Lung microvascular endothelial cell (primary cell): ENCODE results near the gene TTC16. TPM values are rescaled to one million over a fixed set of nuclear protein-coding genes. Genes with fewer than 3 reads are reported as not detected.

Source experiments
- DNase-seq, 2 donors: peaks; one replicate each; pipeline versions ENCODE4 v3.0.0 to v3.0.0-alpha.2; 2010; ENCODE audit warnings: low read depth in 2 of 2
- total RNA-seq: library from RNA; depleted of rRNA; stranded (reverse); fragments of >200 nt; gene quantifications from 2 replicates; pipeline ENCODE4 v1.2.1, GENCODE V29; 2014

The TTC16 gene, protein sequence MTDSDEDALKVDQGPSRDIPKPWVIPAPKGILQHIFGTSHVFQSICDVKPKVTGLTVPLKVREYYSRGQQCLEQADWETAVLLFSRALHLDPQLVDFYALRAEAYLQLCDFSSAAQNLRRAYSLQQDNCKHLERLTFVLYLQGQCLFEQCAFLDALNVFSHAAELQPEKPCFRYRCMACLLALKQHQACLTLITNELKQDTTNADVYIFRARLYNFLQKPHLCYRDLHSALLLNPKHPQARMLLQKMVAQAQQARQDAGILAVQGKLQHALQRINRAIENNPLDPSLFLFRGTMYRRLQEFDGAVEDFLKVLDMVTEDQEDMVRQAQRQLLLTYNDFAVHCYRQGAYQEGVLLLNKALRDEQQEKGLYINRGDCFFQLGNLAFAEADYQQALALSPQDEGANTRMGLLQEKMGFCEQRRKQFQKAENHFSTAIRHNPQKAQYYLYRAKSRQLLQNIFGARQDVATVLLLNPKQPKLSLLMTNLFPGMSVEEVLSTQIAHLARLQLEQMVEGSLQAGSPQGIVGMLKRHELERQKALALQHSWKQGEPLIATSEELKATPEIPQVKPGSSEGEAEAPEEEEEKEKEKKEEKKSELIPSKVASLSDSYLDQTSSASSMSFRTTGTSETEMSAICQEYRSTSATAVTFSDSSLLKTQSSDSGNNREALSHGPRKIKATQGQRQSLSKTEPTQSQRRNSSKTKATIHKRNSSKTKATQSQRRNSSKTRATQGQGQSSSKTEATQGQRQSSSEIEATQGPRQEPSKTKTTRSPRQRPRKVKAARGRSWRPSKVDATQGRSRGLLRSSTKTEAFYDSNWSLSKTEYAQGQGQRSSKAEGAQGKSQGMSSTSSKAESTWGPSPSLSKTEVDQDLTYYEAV
- not detected in 2 replicates for total RNA-seq

DNA sequence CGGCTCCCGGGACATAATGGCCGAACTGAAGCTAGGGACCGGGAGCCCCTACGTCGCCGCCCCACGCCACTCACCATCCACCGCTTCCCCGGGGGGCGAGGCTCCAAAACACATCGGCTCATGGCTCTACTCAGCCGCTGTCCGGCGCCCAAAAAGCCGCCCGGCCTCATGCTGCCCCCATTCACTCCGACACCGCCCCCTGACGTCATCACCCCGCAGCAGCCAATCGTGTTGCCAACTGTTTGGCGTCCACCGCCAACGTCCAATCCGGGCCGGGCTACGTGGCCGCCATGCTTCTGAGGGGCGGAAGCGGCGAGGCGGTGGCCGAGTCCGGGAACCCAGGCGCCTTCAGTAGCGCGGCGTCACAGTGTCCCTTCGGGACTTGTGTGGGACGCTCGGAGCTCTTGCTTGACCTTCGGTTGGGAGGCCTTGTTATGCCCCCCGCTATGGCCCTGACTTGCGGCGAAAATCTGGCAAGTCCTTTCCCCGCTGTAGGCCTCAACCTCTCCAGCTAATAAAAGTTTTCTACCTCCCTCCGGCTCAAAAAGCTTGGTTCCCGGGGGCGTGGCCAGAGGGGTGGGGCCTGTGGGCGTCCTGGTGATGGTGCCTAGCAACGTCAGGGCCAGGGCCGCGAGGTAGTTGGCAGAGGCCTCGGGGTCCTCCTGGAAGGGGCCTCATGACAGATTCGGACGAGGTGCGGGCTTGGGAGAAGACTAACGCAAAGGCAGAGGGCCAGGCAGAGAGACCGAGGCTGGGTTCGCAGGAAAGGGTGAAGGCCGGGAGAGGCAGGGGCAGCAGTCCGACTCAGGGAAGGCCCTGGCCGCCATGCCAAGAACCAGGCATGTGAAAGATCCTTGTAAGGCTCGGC, at the start of gene TTC16, which contains the start of gene PTRH1:
Gene TTC16 (plus strand): TSS at position 610 of the 868 bp plus-strand sequence. CDS start 67 bp downstream, at position 677.
Gene PTRH1 (minus strand): TSS at position 194 of the 868 bp plus-strand sequence. CDS start 24 bp downstream, at position 170.
- DNase-seq = peak; percentile 96 to 97

DNA sequence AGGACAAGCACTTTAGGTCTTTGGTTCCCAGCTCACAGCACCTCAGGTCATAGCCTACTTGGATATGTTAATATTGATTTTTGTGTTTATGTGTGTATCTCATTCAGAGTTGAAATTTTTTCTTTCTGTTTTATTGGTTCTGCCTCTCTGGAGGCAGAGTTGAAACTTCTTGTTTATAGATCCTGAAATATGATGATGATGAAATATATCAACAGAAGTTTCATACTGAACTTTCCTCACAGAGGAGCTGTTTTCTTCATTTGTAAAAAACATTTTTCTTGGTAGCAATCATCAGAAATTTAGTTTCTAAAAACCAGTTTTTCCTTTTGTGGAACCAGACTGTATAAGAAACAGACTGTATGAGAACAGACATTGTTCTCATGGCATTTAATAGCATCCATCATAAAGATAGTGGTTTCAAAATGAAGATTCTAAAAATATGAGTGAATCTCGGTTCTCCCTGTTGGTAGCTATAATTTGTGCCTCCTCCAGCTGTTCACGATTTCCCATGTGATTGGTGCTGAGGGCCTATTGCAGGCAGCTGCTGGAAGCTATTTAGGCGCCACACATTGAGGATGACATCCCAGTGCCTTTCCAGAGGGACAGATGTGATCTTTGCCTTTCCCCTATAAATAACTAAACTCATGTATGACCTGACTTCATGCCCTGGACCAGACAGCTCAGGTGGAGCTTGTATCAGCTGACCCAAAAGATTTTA, 48.6 kb upstream of the TTC16 start:
- DNase-seq = no peak

DNA sequence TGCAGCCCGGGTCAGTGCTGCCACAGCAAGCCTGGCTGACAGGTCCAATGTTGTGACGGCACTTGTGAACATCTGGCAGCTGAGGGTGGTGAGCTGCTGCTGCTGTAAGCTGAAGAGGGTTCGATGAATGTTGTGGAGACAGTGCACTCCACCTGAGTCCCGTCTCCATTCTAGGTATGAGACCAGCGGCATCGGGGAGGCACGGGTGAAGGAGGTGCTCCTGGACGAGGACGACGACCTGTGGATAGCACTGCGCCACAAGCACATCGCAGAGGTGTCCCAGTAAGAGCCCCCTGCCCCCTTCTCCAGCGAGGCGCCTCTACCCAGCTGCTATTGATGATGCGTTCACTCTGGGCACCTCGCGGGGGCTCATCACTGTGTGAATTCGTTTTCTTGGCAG, 48.0 kb upstream of the TTC16 start:
- DNase-seq = no peak

- no peak for DNase-seq
Measured at GRCh38 chr9:127673234-127673633, 42.6 kb upstream of the TTC16 start.

GRCh38 chr9:127676638-127677037, 39.2 kb upstream of the TTC16 start:
- DNase-seq = no peak

DNA sequence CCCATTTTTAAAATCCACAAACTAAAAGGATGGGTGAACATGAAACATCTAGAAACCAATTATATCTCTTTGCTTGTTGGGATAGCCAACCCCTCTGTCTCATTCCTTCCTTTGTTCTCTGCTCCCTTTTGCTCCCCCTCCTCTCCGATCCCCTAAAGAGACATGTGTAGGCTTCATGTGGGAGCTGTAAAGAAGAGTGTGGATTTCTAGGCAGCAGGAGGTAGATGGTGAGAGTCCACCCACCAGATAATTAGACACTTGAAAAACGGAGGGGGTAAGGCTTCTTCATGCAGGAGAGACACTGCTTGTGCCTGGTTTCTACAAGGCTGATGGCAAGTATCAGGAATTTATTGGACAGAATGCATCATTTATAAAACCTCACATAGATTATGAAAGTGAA, 36.4 kb upstream of the TTC16 start:
- no peak for DNase-seq

- DNase-seq = no peak
Measured at GRCh38 chr9:127680226-127680625, 35.7 kb upstream of the TTC16 start.

DNA sequence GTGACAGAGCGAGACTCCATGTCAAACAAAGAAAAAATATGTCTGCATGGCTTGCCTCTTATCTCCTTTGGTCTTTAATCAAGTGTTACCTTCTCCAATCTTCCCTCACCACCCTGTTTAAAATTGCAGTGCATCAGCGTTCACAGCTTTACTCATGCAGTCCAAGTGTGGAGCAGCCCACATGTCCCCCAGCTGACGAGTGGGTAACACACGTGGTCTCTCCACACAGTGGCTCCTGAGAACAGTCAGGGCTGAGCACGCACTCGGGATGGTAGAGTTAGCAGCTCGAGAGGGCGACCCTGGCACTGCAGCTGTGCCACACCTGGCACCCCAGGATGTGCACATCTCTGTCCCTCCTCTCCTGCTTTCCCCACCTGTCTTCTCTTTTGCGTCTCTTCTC, 35.0 kb upstream of the TTC16 start:
- DNase-seq = no peak

- no peak for DNase-seq
Measured at GRCh38 chr9:127682351-127683136, 33.3 kb upstream of the TTC16 start.

GRCh38 chr9:127683723-127684122, 32.2 kb upstream of the TTC16 start:
- no peak for DNase-seq

DNA sequence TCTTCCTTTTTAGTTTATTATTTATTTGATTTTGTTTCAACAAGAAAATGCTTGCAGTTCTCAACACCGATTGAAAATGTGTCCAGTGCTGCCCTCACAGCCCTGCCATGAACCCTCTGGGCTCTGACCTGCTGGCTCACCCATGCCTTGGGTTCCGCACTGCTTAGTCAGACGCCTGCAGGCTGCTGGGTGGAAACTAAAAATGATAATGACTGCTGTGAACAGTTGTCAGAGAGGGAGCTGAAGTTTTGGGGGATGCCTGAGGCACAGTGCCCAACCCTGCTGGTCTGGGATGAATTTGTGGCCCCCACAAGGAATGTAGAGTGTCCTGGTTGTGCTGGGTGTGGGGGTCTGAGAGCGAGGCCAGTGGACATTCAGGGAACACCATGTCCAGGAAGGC, 31.3 kb upstream of the TTC16 start:
- no peak for DNase-seq

DNA sequence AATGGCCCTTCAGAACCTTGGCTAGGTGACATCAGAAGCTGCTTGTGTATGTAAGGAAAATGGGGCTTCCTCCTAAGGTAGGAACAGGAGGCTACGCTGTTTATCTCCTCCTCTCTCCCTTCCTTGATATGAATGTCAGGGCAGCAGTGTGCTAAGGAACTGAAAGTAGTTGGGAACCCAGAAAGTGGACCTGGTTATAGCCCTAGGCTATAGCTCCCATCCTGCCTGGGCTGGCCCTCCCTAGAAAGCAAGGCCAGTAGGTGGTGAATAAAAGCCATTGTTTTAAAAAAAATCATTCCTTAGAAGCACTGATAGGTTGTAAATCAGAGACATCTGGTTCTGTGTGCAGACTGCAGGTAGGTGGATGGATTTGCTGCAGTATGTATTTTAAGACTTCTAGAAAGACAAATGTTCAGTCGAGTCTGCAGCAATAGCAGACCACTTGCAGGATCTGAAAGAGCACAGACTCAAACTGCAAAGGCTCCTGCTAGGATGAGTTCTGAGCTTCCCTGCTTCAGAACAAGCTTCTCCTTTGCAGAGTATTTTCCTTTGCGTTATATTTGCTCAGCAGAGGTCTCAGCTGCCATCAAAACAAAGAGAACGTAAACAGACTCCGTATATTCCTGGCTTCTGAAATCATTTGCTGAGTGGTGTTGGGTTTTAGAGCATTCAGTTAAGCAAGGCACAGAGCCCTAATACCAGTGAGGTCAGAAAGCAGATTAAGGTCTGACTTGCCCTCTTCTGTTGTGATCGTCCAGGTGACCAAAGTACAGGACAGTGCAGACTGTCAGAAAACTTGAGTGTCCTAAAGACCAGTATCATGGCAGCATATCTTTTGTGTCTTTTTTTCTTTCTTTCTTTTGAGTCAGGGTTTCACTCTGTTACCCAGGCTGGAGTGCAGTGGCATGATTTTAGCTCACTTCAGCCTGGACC, 29.2 kb upstream of the TTC16 start:
- no peak for DNase-seq

- DNase-seq = no peak
Measured at GRCh38 chr9:127689329-127690000, 26.4 kb upstream of the TTC16 start.

DNA sequence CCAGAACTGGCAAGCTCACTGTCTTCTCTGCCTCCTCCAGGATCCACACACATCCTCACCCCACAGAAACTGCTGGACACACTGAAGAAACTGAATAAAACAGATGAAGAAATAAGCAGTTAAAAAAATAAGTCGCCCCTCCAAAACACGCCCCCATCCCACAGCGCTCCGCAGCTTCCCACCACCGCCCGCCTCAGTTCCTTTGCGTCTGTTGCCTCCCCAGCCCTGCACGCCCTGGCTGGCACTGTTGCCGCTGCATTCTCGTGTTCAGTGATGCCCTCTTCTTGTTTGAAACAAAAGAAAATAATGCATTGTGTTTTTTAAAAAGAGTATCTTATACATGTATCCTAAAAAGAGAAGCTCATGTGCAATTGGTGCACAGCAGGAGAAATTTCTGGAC, 25.1 kb upstream of the TTC16 start:
- no peak for DNase-seq

- DNase-seq = no peak
Measured at GRCh38 chr9:127692071-127692470, 23.8 kb upstream of the TTC16 start.

DNA sequence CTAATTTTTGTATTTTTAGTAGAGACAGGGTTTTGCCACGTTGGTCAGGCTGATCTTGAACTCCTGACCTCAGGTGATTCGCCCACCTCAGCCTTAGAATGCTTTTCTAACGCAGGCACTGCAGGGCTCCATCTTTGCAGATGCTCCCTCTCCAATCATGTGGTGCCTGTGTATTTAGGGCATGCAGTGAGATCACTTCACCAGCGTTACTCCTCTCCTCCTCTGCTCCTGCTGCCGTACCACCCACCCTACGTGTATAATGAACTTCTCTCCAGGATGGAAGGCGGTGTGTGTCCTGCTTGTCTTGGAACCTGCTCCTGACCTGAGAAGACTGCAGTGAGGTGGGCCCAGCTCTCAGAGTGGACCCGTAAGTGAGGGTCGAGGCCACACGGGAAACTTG, 22.7 kb upstream of the TTC16 start:
- no peak for DNase-seq

- DNase-seq = no peak
Measured at GRCh38 chr9:127693697-127694096, 22.2 kb upstream of the TTC16 start.
